Superior temporal gyrus (tissue), 1 donor: ENCODE measurements around the gene SPATA31E1.

ENCODE experiments used
- DNase-seq: peaks from one replicate; pipeline ENCODE4 v3.0.0-alpha.2; 2016; ENCODE audit errors: extremely low spot score

Gene SPATA31E1

DNA sequence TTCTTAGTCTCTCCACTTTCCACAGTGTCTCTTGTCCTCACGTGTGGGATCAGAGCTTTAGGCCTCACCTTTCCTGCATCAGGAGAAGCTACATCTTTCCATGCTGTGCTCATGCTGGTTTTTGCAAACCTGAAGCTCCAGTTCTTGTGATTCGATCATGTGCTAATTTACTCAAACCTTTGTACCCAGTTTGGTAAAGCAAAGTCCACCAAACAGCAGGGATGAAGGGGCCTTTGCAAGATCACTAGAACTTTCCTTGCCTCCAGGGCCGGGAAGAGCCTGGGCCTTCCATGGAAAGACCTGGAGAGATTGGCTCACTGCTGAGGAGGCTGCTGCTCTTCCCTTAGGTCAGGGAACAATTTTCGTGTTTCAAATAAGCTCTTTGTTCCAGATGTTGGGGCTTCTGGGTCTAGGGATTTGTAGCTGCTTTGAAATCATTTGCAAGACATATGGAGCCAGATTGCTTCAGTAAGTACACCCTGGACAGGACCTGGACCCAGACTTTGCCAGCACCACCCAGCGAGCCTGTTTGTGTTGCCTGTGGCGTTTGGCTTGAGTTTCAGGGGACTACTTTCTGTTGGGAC is 18.7 kb upstream of the SPATA31E1 start:
- no peak for DNase-seq

DNA sequence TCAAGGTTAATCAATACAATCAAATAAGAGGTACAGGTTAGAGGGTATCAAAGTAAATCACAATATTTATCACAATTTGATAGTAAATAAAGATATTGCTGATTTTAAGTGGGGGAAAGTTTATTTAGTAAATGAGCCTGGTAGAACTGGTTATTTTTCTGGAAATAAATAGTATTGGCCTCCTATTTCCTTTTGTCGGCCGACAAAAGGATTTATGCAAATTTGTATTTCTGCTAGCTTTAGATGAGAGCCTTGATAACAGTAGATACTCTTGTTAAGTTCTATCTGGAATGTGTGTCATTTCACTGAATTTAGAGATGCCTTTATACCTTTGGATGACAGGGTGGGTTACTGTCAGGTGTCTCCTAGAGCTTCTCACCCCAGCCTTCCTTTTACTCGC is 17.8 kb upstream of the SPATA31E1 start:
- DNase-seq = no peak

DNA sequence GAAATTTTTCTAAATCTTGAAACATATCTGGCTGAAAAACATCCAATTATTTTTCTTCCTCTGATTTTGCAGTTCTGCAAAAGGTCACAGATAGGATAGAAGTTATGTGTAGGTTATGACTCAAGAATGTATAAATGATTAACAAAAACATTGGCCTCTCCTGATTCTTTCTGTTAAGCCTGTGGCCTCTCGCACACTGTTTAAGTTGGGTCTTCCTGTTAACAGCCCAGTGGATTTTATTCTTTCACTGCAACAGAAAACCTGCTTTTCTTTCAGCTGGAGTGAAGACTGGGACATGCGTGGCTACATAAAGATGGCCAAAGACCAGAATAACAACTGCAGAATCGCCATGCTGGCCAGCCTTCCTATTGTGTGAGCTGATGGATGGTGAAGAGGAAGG is 17.1 kb upstream of the SPATA31E1 start:
- DNase-seq = no peak

GRCh38 chr9:87867391-87867790 is 15.3 kb upstream of the SPATA31E1 start:
- DNase-seq = no peak

DNA sequence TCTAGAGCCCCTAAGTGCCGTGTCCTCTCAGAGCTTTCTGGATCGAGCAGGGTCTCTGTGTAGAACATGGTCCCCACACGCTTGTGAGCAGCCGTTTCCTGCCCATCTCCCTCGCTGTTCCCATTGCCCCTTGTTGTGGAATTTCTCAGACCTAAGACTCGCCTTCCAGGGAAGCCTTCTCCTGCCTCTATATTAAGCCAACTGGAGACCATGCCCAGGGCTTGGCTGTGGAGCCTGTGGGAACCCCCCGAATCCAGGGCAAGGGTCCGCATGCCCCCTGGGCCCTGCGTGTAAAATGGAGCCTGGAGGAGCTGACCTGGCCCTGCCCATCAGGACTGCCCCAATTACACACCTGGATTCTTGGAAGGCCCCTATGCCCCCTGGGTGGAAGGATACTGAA is 14.5 kb upstream of the SPATA31E1 start:
- DNase-seq = no peak

- no peak for DNase-seq
Observed at GRCh38 chr9:87868635-87869034, 14.0 kb upstream of the SPATA31E1 start.

DNA sequence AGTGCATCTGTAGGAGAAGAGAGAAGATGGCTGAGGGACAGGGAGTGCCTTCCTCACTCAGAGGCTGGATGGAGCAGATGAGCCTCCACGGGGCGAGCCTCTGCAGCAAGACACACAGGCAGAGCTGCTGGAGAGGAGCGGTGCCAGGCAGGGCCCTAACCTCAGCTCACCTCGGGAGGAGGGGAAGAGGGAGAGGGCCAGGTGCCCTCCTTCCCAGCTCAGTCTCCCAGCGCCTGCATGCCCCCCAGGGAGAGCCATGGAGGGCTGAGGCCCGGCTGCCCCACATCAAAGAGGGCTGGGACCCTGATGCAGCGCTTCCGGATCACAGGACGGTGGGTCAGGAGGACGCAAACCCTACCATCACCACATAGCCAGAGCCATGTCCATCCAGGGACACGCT is 13.6 kb upstream of the SPATA31E1 start:
- DNase-seq = no peak

DNA sequence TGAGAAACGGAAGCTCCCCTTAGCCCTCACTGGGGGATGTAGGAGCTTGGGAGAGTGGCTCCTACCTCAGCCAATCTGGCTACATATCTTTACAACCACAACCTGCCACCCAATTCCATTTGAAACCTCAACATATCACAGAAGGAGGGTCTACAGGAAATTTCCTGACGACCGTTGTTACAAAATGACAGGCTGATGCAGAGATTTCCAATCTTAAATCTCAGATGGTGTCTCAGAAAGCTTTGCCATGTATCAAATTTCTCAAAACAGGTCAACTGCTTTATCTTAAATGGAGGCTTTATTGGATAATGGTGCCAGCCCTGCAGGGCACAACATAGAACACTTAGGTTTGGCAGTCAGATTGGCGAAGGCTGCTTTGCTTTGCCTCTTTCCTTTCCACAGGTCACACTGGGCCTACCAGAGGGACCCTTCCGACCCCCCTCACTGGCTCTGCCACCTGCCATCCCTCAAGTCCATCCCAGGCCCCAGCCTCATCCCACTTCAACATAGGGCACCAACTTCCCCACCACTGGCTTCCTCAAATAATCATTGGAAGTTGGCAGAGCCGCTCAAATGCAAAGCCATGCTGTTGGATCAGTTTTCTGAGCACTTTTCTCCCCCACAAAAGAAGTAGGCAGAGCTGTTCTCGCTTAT is 11.1 kb upstream of the SPATA31E1 start:
- DNase-seq = no peak

- no peak for DNase-seq
Observed at GRCh38 chr9:87872079-87872624, 10.5 kb upstream of the SPATA31E1 start.

DNA sequence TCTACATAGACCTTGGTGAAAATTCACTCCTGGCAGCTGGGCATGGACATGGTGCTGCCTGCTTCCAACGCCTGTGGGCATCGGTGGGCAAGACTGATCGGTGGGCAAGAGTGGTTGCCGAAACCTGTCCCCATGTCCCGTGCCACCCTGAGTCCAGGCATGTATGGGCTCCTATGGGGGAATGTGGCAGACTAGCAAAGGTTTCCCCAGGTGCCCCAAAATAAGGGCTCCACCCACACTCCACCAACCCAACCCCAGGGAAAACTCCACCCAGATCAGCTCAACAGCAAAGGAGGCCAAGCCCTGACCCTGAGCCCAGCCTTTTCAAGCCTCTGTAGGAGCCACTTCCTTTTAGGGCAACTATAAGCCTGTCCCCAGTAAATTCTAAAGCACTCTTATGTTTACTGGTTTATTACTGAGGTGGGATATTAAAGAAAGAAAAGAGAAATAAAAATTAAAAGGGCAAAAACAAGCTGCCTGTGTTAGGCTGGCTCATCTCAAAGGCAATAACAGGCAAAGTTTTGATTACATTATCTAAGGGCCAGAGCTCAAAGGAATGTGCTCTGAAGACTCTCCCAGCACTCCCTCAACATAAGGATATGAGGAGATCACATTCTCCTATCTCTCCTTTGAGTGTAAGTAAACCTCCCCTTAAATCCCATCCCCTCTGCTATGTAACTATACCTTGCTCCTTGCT is 8.9 kb upstream of the SPATA31E1 start:
- no peak for DNase-seq

DNA sequence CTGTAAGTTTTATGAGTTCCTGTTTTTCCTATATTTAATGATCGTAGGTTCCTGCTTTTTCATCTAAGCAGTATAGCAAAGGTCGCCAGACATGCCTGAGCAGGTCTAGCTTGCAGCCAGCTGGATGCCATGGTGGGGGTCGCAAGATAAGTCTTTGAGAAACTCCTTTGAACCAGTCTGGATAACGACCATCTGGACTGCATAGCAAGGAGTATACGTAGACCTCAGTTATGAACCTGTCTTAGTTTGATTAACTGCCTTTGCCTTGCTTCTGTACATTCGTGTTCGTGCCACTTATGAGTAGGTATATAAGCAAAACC is 8.4 kb upstream of the SPATA31E1 start:
- no peak for DNase-seq

DNA sequence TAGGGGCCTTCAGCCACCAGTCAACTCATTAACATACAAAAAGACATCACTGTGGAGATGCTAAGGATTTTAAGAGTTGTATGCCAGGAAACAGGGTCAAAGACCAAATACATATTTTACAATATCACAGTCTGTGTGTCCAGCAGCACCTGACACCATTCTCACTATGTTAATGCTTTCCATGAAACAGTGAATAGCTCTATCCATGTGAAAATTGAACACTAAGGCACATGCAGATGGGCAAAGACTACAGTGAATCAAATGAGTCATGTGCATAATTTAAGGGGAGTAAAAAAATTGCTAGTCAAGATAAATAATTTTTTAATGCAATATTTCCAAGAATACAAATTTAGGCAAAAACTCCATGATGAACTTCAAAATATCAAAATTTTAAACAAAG is 7.6 kb upstream of the SPATA31E1 start:
- no peak for DNase-seq

DNA sequence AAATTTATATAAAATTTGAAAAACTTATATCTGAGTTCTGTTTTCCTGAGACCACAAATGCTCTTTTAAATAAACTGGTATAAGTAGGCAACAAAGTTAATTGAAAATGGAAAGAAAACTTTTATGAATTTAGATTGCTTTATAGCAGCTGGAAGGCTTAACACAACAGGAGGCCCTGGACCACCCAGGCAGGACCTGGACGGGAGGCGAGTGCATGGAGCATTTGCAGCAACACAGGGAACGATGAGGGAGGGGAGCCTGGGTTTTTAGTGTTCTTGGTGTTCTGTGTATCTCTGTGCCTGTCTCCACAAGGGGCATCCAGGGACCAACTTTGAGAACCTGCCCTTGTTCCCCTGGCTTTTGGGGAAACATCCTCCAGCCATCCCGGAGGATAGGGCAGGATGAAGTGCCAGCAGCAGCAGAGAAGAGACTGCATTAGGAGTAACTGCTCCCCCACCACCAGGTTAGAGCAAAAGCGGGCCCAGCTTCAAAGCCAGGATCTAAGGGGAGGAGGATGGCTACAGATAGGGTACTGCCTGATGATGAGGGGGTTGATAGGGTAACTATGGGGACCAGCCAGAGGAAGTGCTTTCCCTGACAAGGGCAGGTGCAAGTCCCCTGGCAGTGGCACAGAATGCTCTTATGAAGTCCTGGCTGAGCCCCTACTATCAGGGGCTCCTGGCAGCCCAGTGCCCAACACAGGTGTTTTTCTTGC is 6.7 kb upstream of the SPATA31E1 start:
- no peak for DNase-seq

GRCh38 chr9:87876708-87877107 is 6.0 kb upstream of the SPATA31E1 start:
- no peak for DNase-seq

GRCh38 chr9:87878989-87879511 is 3.6 kb upstream of the SPATA31E1 start:
- peak; percentile 21 for DNase-seq

DNA sequence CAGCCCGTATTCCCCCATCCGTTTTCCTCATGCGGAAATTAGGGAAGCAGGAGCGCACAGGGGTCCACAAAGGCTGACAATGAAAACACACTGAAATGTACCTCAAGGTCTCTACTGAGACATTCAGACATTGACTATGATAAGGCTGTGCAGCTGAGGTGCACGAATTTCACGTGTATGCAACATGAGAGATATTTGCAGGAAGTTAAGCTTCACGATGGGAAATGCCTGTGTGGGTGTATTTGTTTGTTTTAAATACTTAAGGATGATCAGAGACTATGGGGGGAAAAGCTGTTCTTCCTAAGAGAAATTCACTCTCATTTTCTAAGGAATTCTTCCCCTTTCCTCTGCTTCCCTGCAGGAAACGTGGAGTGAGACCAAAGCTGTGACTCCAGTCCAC is 2.6 kb upstream of the SPATA31E1 start:
- DNase-seq = no peak

- DNase-seq = no peak
Observed at GRCh38 chr9:87880683-87881082, 2.0 kb upstream of the SPATA31E1 start.

DNA sequence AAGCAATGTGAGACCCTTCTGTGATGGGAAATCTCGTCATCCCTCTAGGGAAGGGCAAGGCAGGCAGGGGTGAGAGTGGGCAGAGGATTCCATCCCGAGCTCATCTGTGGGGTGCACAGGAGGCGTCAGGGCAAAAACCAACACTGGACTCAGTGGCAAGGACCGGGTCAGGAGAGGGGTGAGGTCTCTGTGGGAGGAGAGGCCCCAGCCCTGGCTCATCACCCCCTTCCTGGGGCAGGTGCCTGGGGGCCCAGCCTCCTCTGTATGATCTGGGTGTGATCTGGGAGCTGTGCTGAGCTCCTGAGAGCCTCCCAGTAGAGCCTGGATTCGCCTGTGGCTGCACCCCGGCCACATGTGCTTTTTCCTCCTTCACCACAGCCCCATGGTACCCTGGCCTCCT is 597 bp downstream of the SPATA31E1 start:
- no peak for DNase-seq

DNA sequence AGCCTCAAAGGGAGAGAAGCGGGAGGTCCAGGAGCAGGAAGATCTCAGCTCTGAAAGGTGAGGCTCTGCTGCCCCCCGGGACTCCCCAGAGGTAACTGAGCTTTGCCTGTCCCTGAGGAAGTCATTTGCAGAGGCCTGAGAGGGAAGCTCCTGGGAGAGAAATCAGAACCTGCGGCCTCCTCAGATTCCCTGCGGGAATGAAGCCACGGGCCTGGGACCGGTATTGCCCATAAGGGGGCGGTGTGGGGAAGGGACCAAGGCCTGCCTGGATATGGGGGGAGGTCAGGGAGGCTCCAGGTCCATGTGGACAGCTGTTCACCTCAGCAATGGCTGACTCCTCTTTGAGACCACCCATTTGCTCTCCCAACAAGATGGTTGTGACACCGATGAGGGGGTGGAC is 1.3 kb downstream of the SPATA31E1 start:
- DNase-seq = no peak

DNA sequence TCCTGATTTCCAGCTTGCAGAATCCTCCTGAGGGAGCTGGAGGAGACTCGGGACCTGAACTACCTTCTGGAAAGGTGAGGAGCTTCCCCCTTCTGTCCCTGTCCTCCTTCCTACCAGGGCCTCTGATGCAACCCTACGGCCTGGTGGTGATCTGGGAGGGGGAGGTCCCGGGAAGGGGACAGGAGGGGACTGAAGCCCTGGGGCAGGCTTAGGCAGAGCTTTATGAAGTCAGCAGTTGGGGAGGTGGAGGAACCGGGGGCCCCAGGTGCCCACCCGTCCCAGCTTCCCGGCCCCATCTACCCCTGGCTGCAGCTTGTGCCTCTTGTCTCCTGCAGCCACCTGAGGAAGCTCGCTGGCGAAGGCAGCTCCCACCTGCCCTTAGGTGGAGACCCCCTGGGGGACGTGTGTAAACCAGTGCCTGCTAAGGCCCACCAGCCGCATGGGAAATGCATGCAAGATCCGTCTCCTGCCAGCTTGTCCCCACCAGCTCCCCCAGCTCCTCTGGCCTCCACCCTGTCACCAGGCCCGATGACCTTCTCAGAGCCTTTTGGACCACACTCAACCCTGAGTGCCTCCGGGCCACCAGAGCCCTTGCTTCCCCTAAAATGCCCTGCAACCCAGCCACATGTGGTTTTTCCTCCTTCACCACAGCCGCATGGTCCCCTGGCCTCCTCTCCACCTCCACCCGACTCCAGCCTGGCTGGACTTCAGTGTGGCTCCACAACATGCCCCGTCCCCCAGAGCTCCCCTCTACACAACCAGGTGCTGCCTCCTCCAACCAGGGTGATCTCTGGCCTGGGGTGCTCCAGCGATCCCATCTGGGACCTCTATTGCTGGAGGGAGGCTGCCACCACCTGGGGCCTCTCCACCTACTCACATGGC is 2.1 kb downstream of the SPATA31E1 start:
- DNase-seq = no peak

DNA sequence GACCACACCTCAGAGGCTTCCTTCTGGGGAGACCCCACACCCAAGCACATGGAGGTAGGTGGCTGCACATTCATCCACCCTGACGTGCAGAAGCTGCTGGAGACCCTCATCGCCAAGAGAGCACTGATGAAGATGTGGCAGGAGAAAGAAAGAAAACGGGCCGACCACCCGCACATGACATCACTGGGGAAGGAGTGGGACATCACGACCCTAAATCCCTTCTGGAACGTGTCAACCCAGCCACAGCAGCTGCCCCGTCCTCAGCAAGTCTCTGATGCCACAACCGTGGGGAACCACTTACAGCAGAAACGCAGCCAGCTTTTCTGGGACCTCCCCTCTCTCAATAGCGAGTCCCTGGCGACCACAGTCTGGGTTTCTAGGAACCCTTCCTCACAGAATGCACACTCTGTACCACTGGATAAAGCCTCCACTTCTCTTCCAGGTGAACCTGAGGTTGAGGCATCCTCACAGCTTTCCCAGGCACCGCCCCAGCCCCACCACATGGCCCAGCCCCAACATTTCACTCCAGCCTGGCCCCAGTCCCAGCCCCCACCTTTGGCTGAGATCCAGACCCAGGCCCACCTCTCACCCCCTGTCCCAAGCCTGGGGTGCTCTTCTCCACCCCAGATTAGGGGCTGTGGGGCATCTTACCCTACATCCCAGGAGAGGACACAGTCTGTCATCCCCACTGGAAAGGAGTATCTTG is 3.0 kb downstream of the SPATA31E1 start:
- DNase-seq = no peak
